HG02678 (cell line): ENCODE results near the gene ARID4A.
A peak's percentile ranks its signal among the peaks of the same experiment; 100 is the strongest.
"Not testable (repeated sequence)": the region's sequence is repeated elsewhere in the genome, so short reads cannot be mapped to it uniquely, and the experiment has no call there.

Source experiments
- ATAC-seq: cut with Tn5 transposase; IDR thresholded peaks from one replicate; pipeline ENCODE4 v1.9.1; 2021; ENCODE audit warnings: mild to moderate bottlenecking, moderate library complexity; ENCODE audit not compliant: unreplicated experiment

Gene ARID4A

GRCh38 chr14:58353516-58354299 lies 55.4 kb downstream of the ARID4A start:
- ATAC-seq, result no peak

GRCh38 chr14:58354808-58355207 lies 56.5 kb downstream of the ARID4A start:
- ATAC-seq, result no peak

GRCh38 chr14:58356268-58356667 lies 57.9 kb downstream of the ARID4A start:
- ATAC-seq, result no peak

GRCh38 chr14:58362272-58362671 lies 63.9 kb downstream of the ARID4A start:
- not testable (repeated sequence) for ATAC-seq

GRCh38 chr14:58362798-58363412 lies 64.5 kb downstream of the ARID4A start:
- ATAC-seq, result no peak

GRCh38 chr14:58364316-58364715 lies 66.0 kb downstream of the ARID4A start:
- ATAC-seq, result no peak

- no peak for ATAC-seq
Observed at GRCh38 chr14:58367296-58367695, 68.9 kb downstream of the ARID4A start.

GRCh38 chr14:58368956-58369355 lies 70.6 kb downstream of the ARID4A start:
- ATAC-seq, result no peak

- ATAC-seq, result no peak
Observed at GRCh38 chr14:58376791-58377190, 78.4 kb downstream of the ARID4A start.

GRCh38 chr14:58390830-58391229 lies 92.5 kb downstream of the ARID4A start:
- ATAC-seq, result no peak

GRCh38 chr14:58395562-58395811 lies 97.1 kb downstream of the ARID4A start:
- no peak for ATAC-seq

- peak; percentile 94 for ATAC-seq
Observed at GRCh38 chr14:58395812-58396788, 97.7 kb downstream of the ARID4A start, which contains the start of gene TOMM20L. Gene TOMM20L, plus strand, starts transcription at chr14:58395930. Its CDS starts 28 bp downstream, at chr14:58395958.

- ATAC-seq, result no peak
Observed at GRCh38 chr14:58397156-58397555, 98.8 kb downstream of the ARID4A start.

- ATAC-seq, result no peak
Observed at GRCh38 chr14:58398495-58398894, 100.1 kb downstream of the ARID4A start.

- no peak for ATAC-seq
Observed at GRCh38 chr14:58398895-58399294, 100.5 kb downstream of the ARID4A start.

- no peak for ATAC-seq
Observed at GRCh38 chr14:58401587-58401986, 103.2 kb downstream of the ARID4A start.

GRCh38 chr14:58408681-58409215 lies 110.4 kb downstream of the ARID4A start:
- ATAC-seq, result no peak

- ATAC-seq, result no peak
Observed at GRCh38 chr14:58414845-58415244, 116.5 kb downstream of the ARID4A start.

GRCh38 chr14:58415636-58416547 lies 117.5 kb downstream of the ARID4A start:
- ATAC-seq, result no peak

GRCh38 chr14:58416934-58417333 lies 118.6 kb downstream of the ARID4A start:
- ATAC-seq, result not testable (repeated sequence)
